SU-DHL-6 (cell line): Measurements from ENCODE around the gene CPE.

Experiments used
- H2AFZ ChIP-seq: fragments of 200-600 bp; sonication (generic); 2 replicates; pipeline ENCODE4 v1.6.1; 2014; ENCODE audit warnings: low read depth, mild to moderate bottlenecking, moderate library complexity, mixed read lengths, antibody characterized with exemption, low read length; ENCODE audit not compliant: severe bottlenecking
- H3F3A ChIP-seq: fragments of 200-600 bp; shearing (Covaris generic); 2 replicates; pipeline ENCODE4 v1.6.0; 2016; ENCODE audit warnings: antibody characterized with exemption, mild to moderate bottlenecking; ENCODE audit not compliant: insufficient read depth
- H3K27ac ChIP-seq: fragments of 200-600 bp; sonication (generic); 2 replicates; pipeline ENCODE4 v1.5.1; 2016; ENCODE audit warnings: low read depth, mild to moderate bottlenecking, low read length, moderate library complexity, mixed read lengths
- H3K27me3 ChIP-seq: fragments of 200-600 bp; sonication (generic), shearing (Covaris generic); 2 replicates; pipeline ENCODE4 v1.6.0; 2014; ENCODE audit warnings: mild to moderate bottlenecking, low read length
- H3K36me3 ChIP-seq: fragments of 200-600 bp; sonication (generic); 2 replicates; pipeline ENCODE4 v1.6.1; 2014; ENCODE audit warnings: mild to moderate bottlenecking, low read length, mixed read lengths
- H3K4me2 ChIP-seq: fragments of 300-600, 200-600 bp; shearing (Covaris generic), sonication (generic); 2 replicates; pipeline ENCODE4 v1.6.0; 2014; ENCODE audit warnings: low read length, low read depth, mild to moderate bottlenecking; ENCODE audit not compliant: poor library complexity, severe bottlenecking
- H3K4me3 ChIP-seq: fragments of 200-600 bp; sonication (generic); 2 replicates; pipeline ENCODE4 v1.5.1; 2014; ENCODE audit warnings: antibody characterized with exemption, low read length, mild to moderate bottlenecking, mixed read lengths; ENCODE audit not compliant: insufficient read depth, poor library complexity, severe bottlenecking
- H3K79me2 ChIP-seq: fragments of 200-600 bp; sonication (generic); 2 replicates; pipeline ENCODE4 v1.6.1; 2014; ENCODE audit warnings: mild to moderate bottlenecking, low read length, moderate library complexity; ENCODE audit not compliant: insufficient read depth
- H3K9ac ChIP-seq: fragments of 200-600 bp; sonication (generic); 2 replicates; pipeline ENCODE4 v1.7.0; 2014; ENCODE audit warnings: mild to moderate bottlenecking, low read length
- H3K9me2 ChIP-seq: fragments of 200-600 bp; sonication (generic); replicated peaks from 2 replicates; pipeline ENCODE4 v1.6.1; 2014; ENCODE audit warnings: low read length; ENCODE audit not compliant: insufficient read depth
- H3K9me3 ChIP-seq: fragments of 200-600 bp; sonication (generic); 2 replicates; pipeline ENCODE4 v1.6.1; 2014; ENCODE audit warnings: low read length, mixed read lengths; ENCODE audit not compliant: insufficient read depth
- H4K20me1 ChIP-seq: fragments of 200-600 bp; sonication (generic); 2 replicates; pipeline ENCODE4 v1.6.1; 2014; ENCODE audit warnings: low read depth, mild to moderate bottlenecking, antibody characterized with exemption, low read length, moderate library complexity, mixed read lengths
- CTCF ChIP-seq: fragments of 200-600 bp; sonication (generic); IDR thresholded peaks from one replicate; pipeline ENCODE4 v1.5.1; 2017; ENCODE audit warnings: antibody characterized with exemption, mild to moderate bottlenecking, low read length, moderate library complexity; ENCODE audit not compliant: insufficient read depth, poor library complexity, severe bottlenecking
- EZH2phosphoT487 ChIP-seq: fragments of 200-600 bp; sonication (generic), shearing (Covaris generic); conservative IDR thresholded peaks from 2 replicates; pipeline ENCODE4 v1.6.1; 2018; ENCODE audit warnings: mild to moderate bottlenecking, antibody characterized with exemption, low read length, moderate library complexity, mixed read lengths

CPE gene

DNA sequence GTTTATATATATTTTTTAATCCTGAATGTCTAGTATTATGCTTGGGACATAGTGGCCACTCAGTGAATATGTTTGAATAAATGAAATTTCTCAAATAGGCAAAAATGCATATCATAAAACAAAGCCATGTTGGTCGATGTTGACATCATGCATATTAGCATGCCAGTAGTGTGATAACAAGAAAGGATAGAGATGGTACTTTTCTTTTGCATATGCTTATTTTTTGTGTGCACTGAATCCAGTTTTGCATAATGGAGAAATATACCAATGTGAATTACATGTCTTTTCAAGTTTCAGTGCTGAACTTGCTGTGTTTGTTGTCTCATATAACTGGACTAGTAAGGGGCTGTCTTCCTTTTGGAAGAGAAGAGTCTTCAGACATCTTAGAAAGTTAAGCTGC, 7.5 kb downstream of the CPE start:
- Histone ChIP-seq H3K4me2 (no peak overlapping the region), H3K9me2 (no peaks in the 10 kb centered on the region), H3K4me3 (no peak overlapping the region), H3F3A (no peaks in the 10 kb centered on the region), H3K27ac (no peak overlapping the region), H3K9ac (no peak overlapping the region), H4K20me1 (no peaks in the 10 kb centered on the region), H3K27me3 (no peaks in the 10 kb centered on the region), H3K9me3 (no peaks in the 10 kb centered on the region), H2AFZ (no peak overlapping the region), H3K79me2 (no peaks in the 10 kb centered on the region), H3K36me3 (no peaks in the 10 kb centered on the region)
- TF ChIP-seq EZH2phosphoT487 (no peak), CTCF (no peak)

GRCh38 chr4:165388756-165389155, 9.9 kb downstream of the CPE start:
- Histone ChIP-seq H4K20me1 (no peaks in the 10 kb centered on the region), H3K4me2 (no peak overlapping the region), H3K27ac (no peak overlapping the region), H3K9ac (no peak overlapping the region), H3K9me3 (no peaks in the 10 kb centered on the region), H3K36me3 (no peaks in the 10 kb centered on the region), H3F3A (no peaks in the 10 kb centered on the region), H2AFZ (no peak overlapping the region), H3K4me3 (no peak overlapping the region), H3K9me2 (no peaks in the 10 kb centered on the region), H3K27me3 (no peaks in the 10 kb centered on the region), H3K79me2 (no peaks in the 10 kb centered on the region)
- TF ChIP-seq EZH2phosphoT487, result no peak
- TF ChIP-seq CTCF, result no peak

GRCh38 chr4:165393051-165393450, 14.2 kb downstream of the CPE start:
- Histone ChIP-seq H3K36me3 (no peaks in the 10 kb centered on the region), H3K9me2 (no peaks in the 10 kb centered on the region), H3K79me2 (no peaks in the 10 kb centered on the region), H3K27me3 (no peaks in the 10 kb centered on the region), H2AFZ (no peak overlapping the region), H3K9me3 (no peaks in the 10 kb centered on the region), H4K20me1 (no peaks in the 10 kb centered on the region), H3K27ac (no peak overlapping the region), H3K9ac (no peak overlapping the region), H3K4me2 (no peak overlapping the region), H3K4me3 (no peak overlapping the region), H3F3A (no peaks in the 10 kb centered on the region)
- no peak for TF ChIP-seq EZH2phosphoT487
- no peak for TF ChIP-seq CTCF

DNA sequence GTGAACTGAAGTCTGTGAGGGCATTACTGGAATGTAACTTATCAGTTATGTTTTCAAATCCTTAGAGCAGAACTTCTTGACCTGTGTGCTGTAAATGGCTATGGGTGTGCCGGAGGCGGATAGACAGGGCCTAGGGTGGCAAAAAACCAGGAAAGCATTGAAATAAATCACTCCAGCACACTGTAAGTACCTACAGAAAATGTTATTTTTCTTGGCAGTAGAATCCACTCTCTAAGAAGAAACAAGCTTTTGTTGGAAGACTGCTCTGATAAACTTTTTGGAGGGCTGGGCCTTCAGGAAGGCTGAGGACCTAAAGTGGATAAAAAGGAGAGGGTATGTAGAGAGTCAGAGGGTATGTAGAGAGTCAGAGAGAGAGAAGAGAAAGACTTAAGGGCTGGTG, 14.9 kb downstream of the CPE start:
- Histone ChIP-seq H3K36me3 (no peaks in the 10 kb centered on the region), H3K9me3 (no peaks in the 10 kb centered on the region), H3K27ac (no peak overlapping the region), H3K79me2 (no peaks in the 10 kb centered on the region), H2AFZ (no peak overlapping the region), H4K20me1 (no peaks in the 10 kb centered on the region), H3K27me3 (no peaks in the 10 kb centered on the region), H3K4me3 (no peak overlapping the region), H3F3A (no peaks in the 10 kb centered on the region), H3K9me2 (no peaks in the 10 kb centered on the region), H3K9ac (no peak overlapping the region), H3K4me2 (no peak overlapping the region)
- TF ChIP-seq EZH2phosphoT487, result no peak
- no peak for TF ChIP-seq CTCF
